ENCODE measurements around the gene ARHGAP15.

The ARHGAP15 gene

GRCh38 chr2:143251681-143252080, 122.5 kb downstream of the ARHGAP15 start:
- no peak overlapping the region for H3K4me3 ChIP-seq (ENCODE audit: low read depth, low read length)
- no peaks in the 10 kb centered on the region for H3K9me3 ChIP-seq
- DNase-seq: no peak
- no peaks in the 10 kb centered on the region for H3K4me1 ChIP-seq
- H3K27me3 ChIP-seq: no peaks in the 10 kb centered on the region
- TF ChIP-seq, protein P1, sequence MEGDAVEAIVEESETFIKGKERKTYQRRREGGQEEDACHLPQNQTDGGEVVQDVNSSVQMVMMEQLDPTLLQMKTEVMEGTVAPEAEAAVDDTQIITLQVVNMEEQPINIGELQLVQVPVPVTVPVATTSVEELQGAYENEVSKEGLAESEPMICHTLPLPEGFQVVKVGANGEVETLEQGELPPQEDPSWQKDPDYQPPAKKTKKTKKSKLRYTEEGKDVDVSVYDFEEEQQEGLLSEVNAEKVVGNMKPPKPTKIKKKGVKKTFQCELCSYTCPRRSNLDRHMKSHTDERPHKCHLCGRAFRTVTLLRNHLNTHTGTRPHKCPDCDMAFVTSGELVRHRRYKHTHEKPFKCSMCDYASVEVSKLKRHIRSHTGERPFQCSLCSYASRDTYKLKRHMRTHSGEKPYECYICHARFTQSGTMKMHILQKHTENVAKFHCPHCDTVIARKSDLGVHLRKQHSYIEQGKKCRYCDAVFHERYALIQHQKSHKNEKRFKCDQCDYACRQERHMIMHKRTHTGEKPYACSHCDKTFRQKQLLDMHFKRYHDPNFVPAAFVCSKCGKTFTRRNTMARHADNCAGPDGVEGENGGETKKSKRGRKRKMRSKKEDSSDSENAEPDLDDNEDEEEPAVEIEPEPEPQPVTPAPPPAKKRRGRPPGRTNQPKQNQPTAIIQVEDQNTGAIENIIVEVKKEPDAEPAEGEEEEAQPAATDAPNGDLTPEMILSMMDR (IDR thresholded peaks at IDR 0.05; ENCODE audit: low read depth, low read length): no peak
- H3K36me3 ChIP-seq: no peaks in the 10 kb centered on the region

- H3K4me3 ChIP-seq (ENCODE audit: low read depth, low read length): no peak overlapping the region
- no peaks in the 10 kb centered on the region for H3K4me1 ChIP-seq
- H3K36me3 ChIP-seq: no peaks in the 10 kb centered on the region
- no peaks in the 10 kb centered on the region for H3K27me3 ChIP-seq
- no peak for DNase-seq
- TF ChIP-seq, protein P1 (IDR thresholded peaks at IDR 0.05; ENCODE audit: low read depth, low read length): no peak
- no peaks in the 10 kb centered on the region for H3K9me3 ChIP-seq
Measured at GRCh38 chr2:143252138-143252907, 123.1 kb downstream of the ARHGAP15 start.

- H3K4me1 ChIP-seq: no peaks in the 10 kb centered on the region
- no peaks in the 10 kb centered on the region for H3K36me3 ChIP-seq
- TF ChIP-seq, protein P1 (IDR thresholded peaks at IDR 0.05; ENCODE audit: low read depth, low read length): no peak
- H3K4me3 ChIP-seq (ENCODE audit: low read depth, low read length): no peak overlapping the region
- no peaks in the 10 kb centered on the region for H3K27me3 ChIP-seq
- H3K9me3 ChIP-seq: no peaks in the 10 kb centered on the region
- no peak for DNase-seq
Measured at GRCh38 chr2:143254110-143254509, 124.9 kb downstream of the ARHGAP15 start.

DNA sequence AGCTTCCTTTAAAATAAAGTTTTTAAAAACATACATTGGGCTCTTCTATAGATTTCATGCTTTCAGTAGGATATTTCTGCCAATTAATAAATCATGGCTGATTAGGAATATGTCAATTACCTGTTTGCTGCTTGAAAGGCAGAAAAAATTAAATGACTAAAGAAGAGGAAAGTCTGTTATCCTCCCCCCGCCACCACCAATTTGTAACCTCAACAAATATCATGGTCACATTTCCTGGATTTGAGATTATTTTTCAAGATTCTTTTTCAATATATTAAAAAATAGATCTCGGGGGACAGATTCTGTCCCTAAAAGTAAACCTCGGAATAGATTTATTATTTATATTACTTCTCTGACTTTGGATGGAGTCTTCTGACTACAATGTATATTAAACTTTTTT, 125.9 kb downstream of the ARHGAP15 start:
- H3K36me3 ChIP-seq: no peaks in the 10 kb centered on the region
- no peak overlapping the region for H3K4me3 ChIP-seq (ENCODE audit: low read depth, low read length)
- H3K9me3 ChIP-seq: no peaks in the 10 kb centered on the region
- no peaks in the 10 kb centered on the region for H3K4me1 ChIP-seq
- DNase-seq: no peak
- H3K27me3 ChIP-seq: no peaks in the 10 kb centered on the region
- TF ChIP-seq, protein P1 (IDR thresholded peaks at IDR 0.05; ENCODE audit: low read depth, low read length): no peak

DNA sequence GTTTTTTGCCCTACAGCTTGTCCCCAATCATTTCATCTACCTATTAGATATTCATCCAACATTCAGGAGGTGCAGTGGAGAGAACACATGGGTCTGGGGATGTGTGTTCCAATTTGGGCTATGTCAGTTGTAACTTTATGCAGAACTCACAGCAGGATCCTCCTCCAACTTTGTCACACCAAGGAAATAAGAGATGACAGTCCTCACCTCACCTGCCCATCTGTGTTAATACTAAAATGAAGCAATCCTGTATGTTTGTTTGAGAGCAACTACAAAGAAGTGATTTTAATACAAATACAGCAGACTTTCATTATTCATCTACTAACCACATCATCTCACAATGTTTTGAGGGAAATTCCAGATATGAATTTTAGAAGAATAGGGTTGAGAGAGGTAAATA, 126.7 kb downstream of the ARHGAP15 start:
- Histone ChIP-seq H3K4me1 (no peaks in the 10 kb centered on the region), H3K4me3 (ENCODE audit: low read depth, low read length) (no peak overlapping the region), H3K36me3 (no peaks in the 10 kb centered on the region), H3K9me3 (no peaks in the 10 kb centered on the region), H3K27me3 (no peaks in the 10 kb centered on the region)
- no peak for DNase-seq
- TF ChIP-seq, protein P1 (IDR thresholded peaks at IDR 0.05; ENCODE audit: low read depth, low read length): no peak

- Histone ChIP-seq H3K9me3 (no peaks in the 10 kb centered on the region), H3K36me3 (no peaks in the 10 kb centered on the region), H3K27me3 (no peaks in the 10 kb centered on the region), H3K4me3 (ENCODE audit: low read depth, low read length) (no peak overlapping the region), H3K4me1 (no peaks in the 10 kb centered on the region)
- DNase-seq: no peak
- TF ChIP-seq, protein P1 (IDR thresholded peaks at IDR 0.05; ENCODE audit: low read depth, low read length): no peak
Measured at GRCh38 chr2:143258126-143258892, 129.1 kb downstream of the ARHGAP15 start.
